Muscle of back (tissue), 11 donors: ENCODE results near the gene UBAC2. TPM values are rescaled to one million over a fixed set of nuclear protein-coding genes. Genes with fewer than 3 reads are reported as not detected.
"Not testable (repeated sequence)": the region's sequence is repeated elsewhere in the genome, so short reads cannot be mapped to it uniquely, and the experiment has no call there.

Experiments
- DNase-seq, 3 donors: peaks; one replicate each; pipeline versions ENCODE4 v3.0.0 to v3.0.0-alpha.2; 2013
- polyA plus RNA-seq, 10 donors: library from polyadenylated mRNA; unstranded; fragments of 120-200 nt; gene quantifications; one replicate each; pipeline ENCODE4 v1.2.1, GENCODE V29; 2013; ENCODE audit not compliant: insufficient read length in 10 of 10

Gene UBAC2
- polyA plus RNA-seq, 10 donors = 70.5 to 93.7 (median 80.4) TPM

DNA sequence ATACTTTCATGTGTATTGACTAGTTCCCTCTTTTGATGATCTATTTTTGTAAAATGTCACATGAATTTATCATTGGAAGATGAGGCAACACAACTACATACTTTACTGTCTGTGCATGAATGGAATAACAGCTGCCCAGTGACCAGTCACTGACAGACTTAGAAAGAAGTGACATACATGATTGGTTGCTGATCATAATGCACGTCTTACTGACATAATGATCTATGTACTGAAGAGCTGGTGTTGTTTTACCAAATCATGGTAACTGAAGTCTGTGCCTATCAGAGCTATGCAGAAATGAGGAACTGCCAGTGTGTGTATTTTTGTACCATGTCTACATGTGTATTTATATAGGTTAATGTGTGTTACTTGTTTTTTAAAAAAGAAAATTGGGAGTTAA is 31.1 kb downstream of the UBAC2 start:
- DNase-seq = peak in 1 of 3 donors; percentile 29

DNA sequence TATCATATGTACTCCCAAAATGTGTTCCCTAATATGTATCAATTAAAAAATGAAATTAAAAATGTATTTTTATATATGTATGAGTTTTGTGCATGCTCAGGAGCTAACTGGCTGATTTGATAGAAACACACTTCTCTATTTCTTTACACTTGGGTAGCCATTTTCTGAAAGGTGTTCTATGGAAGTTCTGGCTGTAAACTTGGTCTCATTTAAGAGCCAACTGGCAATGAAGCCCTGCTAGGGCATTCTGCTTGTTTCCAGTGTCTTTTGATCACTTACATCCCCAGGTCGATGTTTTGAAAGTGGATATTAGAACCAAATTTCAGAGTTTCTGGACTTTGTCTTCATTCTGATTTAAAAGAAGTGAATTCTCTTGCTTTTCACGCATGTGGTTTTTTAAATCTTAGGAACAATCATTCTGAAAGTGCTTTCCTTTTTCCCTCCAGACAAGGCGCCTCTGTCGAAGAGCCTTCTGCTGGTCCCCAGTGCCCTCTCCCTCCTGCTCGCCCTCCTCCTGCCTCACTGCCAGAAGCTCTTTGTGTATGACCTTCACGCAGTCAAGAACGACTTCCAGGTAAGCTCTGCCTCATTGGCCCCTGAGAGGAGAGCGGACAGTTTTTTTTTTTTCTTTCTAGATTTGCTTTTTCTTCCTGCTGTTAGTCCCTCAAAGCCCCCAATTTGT is 37.5 kb downstream of the UBAC2 start:
- DNase-seq = no peak

DNA sequence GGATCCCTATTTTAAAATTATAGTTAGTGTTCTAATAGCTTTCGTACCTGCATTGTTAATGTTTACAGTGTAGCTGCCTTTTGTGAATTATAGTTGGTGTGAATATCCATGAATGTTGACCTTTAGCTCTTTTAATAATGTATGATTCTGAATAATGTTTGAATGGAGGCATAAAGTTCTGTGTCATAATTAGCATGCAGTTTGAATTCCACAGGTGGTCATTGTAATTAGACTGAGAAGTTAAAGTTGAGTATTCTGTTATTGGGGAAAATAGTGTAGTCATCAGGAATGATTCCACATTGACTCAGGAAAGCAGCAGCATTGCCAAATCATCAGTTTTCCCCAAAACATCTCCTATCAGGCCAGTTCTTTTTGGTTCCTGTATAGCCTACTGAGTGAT is 45.4 kb downstream of the UBAC2 start:
- DNase-seq = no peak

DNA sequence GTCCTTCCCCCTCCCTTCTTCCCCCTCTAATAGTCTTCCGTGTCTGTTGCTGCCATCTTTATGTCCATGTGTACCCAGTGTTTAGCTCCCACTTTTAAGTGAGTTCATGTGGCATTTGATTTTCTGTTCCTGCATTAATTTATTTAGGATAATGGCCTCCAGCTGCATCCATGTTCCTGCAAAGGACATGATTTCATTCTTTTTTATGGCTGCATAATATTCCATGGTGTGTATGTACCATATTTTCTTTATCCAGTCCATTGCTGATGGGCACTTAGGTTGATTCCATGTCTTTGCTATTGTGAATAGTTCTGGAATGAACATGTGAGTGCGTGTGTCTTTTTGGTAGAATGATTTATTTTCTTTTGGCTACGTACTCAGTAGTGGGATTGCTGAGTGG is 48.5 kb downstream of the UBAC2 start:
- DNase-seq = not testable (repeated sequence)

DNA sequence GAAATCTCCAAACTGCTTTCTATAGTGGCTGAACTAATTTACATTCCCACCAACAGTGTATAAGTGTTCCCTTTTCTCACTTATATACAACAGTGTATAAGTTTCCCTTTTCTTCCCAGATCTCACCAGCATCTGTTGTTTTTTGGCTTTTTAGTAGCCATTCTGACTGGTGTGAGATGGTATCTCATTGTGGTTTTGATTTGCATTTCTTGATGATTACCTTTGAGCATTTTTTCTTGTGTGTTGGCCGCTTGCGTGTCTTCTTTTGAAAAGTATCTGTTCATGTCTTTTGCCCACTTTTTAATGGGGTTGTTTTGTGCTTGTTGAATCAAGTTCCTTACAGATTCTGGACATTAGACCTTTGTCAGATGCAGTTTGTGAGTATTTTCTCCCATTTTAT is 49.0 kb downstream of the UBAC2 start:
- not testable (repeated sequence) for DNase-seq

DNA sequence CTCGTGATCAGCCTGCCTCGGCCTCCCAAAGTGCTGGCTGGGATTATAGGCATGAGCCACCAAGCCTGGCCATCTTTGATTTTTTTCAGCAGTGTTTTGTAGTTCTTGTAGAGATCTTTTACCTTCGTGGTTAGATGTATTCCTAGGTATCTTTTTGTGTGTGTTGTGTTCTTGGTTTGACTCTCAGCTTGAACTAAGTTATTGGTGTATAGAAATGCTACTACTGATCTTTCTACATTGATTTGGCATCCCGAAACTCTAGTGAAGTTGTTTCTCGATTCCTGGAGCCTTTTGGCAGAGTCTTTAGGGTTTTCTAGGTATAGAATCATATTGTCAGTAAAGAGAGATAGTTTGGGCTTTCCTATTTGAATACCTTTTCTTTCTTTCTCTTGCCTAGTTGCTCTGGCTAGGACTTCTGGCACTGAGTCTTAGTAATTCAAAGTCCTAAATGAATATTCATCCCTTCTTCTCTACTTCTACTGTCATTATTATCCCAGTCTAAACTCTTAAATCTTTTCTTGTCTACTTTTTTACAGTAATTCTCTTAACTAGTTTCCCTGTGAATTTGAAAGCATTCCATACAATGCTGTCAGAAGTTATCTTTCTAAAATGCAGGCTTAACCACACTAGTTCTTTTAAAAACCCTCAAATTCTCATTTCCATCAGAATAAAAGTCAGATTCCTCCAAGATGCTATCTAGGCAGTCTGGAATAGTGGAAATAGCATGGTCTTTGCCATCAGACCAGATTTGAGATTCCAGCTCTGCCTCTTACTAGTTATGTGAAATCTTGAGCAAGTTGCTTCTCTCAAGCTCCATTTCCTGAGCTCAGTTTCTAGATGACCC is 50.5 kb downstream of the UBAC2 start:
- DNase-seq = no peak

DNA sequence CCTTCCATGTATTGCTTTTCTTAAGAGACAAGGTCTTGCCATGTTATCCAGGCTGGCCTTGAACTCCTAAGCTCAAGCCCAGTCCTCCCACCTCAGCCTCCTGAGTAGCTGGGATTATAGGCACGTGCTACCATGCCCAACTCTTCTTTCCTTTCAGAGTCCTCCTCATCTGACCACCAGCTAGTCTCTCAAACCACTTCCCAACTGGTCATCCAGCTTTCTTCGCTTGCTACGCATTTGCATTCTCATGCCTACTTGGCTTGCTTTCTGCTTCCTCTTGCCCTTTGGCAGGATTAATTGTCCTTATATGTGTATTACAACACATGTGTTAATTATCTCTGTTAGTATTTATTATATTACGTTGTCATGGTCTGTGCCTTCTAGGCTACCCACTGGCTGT is 51.3 kb downstream of the UBAC2 start:
- DNase-seq = no peak

DNA sequence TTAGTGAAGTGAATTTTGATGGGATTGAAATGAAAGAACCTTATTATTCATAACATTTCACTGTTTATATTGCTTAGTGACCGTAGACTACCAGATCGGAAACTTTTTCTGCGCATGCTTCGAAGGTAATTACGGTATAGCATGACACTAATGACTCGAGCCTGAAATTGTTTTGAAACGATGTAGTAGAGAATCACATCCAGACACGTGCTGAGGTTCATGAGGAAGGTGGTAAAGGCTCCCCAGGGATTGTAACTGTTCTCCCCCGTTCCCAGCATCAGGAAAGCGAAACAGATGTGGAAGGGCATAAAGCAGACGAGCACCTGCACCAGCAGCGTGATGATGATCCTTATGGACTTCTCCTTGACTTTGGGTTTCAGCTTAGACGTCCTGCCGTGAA is 54.2 kb downstream of the UBAC2 start:
- DNase-seq = peak in 2 of 3 donors; percentile 59 to 68

DNA sequence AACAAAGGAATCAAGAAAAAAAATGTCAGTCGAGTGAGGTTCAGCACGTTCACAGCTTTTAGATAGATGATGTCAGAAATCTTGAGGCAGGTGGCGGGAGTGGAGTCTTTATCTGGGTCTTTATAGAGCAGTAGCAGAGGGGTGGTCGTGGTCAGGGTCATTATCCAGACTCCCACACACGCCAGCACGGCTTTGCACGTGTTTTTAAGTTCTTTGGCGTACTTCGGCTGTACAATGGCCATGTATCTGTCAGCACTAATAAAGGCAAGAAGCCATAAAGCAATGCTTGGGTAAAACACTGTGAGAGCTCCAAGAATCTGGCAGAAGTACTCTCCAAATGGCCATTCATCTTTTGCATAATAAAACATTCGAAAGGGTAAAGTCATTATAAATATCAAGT is 54.6 kb downstream of the UBAC2 start:
- peak in 1 of 3 donors; percentile 35 for DNase-seq

DNA sequence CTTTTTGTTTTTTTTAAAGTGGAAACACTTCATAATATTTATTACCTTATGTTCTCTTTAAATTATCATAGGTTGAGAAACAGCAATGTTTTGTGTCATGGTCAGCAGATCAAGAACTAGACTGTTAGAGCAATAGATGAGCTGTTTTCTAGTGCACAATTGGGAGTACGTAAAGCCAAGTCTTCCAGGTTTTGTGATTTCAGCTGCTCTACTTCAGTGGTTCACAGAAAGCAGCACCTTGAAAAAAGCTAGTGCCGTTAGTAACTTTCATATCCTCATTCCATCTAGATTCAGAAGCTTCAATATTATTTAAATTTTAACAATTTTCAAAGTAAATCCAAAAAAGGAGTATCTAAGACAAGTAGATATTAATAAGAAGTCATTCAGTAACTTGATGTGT is 55.6 kb downstream of the UBAC2 start:
- DNase-seq = no peak

DNA sequence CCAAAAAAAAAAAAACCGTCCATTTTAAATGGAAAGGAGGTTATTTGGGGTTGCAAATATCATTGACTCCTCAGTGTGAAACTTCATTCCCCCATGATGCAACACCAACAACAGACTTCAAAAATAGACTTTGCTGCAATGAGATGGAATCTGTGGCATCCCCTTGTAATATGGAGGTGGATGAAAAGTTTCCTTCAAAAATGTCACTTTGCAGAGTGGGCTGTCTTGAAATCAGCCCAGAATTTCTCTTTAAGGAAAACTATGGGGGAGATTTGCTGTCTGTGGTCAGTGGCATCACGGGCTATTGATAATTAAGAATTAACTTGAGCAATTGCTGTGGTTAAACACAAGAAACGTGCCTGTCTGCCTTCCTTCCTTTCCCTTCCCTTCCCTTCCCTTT is 56.1 kb downstream of the UBAC2 start:
- DNase-seq = peak in 1 of 3 donors; percentile 26

DNA sequence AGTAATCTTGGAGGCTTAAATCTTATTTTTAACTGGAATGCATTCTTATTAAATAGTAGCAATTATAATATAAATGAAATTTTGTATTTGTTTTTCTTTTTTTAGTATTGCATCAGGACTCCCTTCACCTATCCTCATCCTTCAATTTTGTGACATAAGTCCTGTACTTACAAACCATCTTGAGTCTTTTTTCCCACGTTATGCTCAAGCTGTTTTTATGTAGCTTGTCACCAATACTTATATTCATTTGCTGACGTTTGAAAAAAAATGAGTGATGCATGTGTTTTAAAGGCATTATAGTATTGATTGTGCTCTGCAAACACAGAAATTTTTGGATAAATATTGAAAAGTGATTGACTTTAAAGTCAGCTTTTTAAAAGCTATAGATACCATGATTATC is 56.6 kb downstream of the UBAC2 start:
- no peak for DNase-seq

DNA sequence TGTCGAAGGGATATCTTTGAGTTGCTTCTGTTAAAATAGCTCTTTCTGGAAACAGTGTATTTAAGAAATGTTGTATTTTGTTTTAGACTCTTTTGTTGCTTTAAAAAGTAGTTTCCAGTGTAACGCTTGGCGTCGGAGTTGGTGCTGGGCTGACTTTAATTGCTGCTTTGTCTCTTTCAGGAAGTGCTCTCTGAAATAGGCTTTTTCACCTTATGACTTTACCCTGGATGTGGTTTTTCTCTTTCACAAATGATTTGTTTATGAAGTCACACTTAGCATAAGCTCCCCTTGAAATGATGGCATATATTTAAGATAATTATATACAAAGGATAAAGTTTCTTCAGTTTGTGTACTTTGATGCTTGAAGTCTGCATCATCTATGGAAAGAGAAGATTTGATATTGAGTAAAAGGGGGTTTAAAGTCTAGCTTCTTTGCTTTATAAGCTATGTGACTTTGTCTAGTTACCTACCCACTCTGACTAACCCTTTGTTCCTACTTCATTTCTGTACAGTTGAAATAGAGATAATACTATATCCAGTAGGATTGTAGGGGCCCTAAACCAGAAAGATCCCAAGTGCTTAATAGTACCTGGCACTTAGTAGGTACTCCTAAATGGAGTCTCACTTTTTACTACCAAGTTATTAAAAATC is 57.7 kb downstream of the UBAC2 start, which contains the start of gene GPR18:
TSS of gene GPR18 (minus strand) at position 170 of the 651 bp plus-strand sequence. CDS start 2,507 bp downstream, outside the sequence.
- no peak for DNase-seq

DNA sequence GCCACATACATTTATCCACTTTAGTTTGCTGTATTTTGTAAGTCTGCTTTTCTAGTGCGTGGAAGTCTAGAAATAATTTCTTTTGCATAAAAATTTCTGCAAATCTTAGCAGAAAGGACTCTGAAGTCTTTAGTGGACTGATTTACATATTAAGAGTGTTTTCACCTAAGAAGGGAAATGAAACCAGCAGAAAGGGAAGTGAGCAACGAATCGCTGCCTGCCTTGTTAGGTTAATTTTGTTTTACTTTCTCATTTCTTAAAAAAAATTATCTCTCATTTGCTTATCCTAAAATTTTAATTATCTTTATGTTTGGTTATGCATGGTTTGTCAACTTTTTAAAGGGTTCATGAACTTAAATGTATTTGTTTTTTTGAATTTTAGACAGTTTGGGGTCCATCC is 58.3 kb downstream of the UBAC2 start:
- no peak for DNase-seq

DNA sequence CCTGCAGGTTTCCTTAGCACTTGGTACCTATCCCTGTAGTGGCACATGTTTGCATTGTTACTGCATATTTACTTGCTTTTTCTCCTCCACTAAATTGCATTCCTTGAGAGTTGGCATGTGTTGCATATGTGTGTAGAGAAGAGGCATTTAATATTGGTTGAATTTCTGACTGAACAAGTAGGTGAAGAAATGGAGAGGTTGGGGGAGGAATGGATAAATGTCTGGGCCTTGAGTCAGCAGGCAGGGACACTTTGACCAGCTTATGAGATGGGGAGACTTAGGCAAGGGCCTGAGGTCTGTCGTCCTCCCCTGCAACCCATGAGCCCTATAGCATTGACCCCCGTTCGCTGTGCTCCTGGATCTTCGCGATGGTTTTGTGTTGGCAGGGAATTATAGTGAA is 59.6 kb downstream of the UBAC2 start:
- no peak for DNase-seq

DNA sequence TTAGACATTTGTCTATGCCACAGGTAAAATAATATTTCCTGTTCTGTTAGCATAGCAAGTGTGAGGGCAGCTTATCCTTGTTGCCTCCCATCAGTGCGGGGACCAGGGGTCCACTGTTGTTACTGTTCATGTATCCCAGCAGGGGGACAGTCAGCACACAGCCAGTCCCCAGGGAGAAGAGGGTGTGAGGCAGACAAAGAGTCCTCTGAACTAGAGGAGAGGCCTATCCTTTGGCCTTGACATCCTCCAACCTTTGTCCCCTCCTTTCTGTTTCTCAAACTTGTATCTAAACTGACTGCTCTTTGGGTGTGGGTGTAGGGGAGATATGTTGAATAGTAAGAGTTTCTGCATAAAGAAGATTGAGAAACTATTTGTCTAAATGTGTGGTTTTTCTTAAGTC is 60.4 kb downstream of the UBAC2 start:
- DNase-seq = no peak

DNA sequence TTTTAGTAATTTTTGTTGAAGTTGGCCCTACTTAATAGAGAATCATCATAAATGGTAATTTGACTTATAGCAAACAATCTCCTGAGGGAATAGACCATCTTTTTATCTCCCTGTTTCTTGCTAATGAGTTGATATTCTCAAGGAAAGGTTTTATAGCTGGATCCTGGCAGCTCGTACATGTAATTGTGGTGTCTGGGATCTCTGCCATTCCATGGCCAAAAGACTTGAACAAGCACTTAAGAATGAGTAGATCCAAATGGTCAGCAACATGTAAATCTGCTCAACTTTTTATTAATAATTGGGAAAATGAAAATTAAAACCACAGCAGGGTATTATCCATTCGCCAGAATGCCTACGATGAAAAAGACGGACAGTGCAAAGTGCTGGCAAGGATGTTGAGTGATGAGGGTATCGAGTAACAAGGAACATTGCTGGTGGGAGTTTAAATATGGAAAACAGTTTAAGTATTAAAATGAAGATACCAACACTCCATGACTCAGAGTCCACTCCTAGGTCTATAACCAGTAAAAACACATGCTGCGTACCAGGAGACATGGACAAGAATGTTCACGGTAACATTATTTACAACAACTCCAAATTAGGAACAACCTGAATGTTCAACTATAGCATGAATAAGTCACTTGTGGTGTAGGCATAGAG is 62.6 kb downstream of the UBAC2 start:
- DNase-seq = no peak

DNA sequence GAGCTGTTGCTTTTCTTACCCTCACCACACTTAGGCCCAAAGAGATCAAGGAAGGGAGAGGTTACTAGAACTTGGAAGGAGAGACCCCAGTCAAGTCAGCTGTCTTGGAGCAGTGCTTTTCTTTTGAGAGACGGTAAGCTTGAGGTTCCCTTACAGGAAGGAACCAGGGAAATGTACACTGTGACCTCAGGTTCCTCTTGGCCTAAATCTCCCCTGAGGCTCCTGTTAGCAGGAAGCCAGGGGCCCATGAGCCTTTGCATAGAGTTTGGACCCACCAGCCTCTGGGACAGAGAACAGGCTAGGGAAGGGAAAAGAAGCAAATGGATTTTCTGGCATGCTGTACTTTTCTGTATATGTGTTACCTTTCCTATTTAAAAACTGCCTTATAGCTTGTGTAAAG is 63.4 kb downstream of the UBAC2 start:
- DNase-seq = no peak

DNA sequence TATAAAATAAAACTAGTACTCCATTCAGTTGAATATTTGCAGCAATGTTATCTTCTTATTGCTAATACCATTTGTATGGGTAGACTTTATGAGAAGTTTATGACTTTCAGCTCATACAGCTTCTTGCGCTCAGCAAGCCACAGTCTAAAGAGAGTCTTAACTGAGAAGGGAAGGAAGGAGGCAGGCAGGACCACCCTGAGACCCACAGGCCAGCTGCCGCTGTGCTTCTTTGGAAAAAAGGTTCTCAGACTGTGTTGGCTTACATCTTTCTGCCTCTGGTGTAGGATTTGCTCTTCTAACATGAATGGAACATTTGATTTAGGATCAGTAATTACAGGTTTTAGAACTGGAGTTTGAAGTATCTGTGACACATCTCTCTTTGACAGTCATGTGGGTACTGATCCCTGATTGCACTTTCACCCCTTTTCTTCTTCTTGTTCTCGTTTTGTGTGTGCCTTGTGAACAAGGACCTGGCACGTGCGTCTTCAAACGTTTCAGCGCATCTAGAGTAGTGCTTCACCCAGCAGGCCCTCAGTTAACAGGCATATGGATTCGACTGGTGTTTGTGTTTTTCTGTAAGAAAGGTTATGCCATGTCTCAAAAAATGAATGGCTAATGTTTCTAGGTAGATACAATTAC is 64.6 kb downstream of the UBAC2 start:
- DNase-seq = no peak

DNA sequence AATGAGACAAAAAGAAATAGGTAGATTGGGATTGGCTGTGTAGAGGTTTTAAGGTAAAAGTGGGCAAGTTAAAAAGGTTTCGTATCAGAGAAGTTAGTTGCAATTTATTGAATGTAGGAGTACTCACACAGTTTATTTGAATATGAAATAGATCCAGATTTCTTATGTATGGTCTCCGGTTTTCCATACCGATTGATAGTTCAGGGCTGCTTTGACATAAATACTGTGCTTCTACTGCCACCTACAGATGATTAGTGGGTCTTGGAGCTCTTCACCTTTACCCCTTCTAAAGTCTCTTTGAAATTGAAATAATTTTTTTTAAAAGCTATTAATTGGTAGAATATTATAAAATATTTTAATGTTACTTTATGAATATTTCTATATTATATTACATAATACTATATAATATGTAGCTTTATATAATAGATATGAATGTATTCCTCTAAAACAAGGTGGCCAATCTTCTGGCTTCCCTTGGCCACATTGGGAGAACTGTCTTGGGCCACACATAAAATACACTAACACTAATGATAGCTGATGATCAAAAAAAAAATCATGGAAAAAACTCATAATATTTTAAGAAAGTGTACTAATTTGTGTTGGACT is 65.3 kb downstream of the UBAC2 start:
- peak in 1 of 3 donors; percentile 61 for DNase-seq

DNA sequence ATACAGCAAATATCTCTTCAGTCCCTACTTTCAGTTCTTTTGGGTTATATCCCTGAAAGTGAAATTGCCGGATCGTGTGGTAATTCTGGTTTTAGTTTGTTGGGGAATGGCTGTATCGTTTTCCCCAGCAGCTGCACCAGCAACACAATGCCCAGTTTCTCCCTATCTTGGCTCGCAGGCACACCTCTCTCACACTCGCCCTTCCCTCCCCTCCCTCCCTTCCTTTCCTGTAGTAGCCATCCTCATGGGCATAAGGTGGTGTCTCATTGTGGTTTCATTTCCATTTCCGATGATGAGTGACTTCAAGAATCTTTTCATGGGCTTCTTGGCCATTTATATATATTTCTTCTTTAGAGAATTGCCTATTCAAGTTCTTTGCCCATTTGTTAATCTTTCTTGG is 66.2 kb downstream of the UBAC2 start:
- DNase-seq = no peak
